Transverse colon (tissue), 4 donors: Measurements from ENCODE around the gene ZFAND2A. TPM values are rescaled to one million over a fixed set of nuclear protein-coding genes. Genes with fewer than 3 reads are reported as not detected.
"Not testable (repeated sequence)": the region's sequence is repeated elsewhere in the genome, so short reads cannot be mapped to it uniquely, and the experiment has no call there.

Experiments
- DNase-seq: peaks from one replicate; pipeline ENCODE4 v3.0.0-alpha.2; 2019
- H3K27ac ChIP-seq, 4 donors: fragments of 200-600 bp; sonication (generic); 2 replicates each; pipeline ENCODE4 v1.5.1; 2016 to 2018; ENCODE audit warnings: inconsistent platforms in 4 of 4
- H3K27me3 ChIP-seq: fragments of 200-600 bp; sonication (generic); 2 replicates; pipeline ENCODE4 v1.5.1; 2017; ENCODE audit warnings: inconsistent platforms
- H3K36me3 ChIP-seq, 4 donors: fragments of 200-600 bp; sonication (generic); 2 replicates each; pipeline ENCODE4 v1.5.1; 2017 to 2019; ENCODE audit warnings: inconsistent platforms in 4 of 4
- H3K4me1 ChIP-seq, 4 donors: fragments of 200-600 bp; sonication (generic); 2 replicates each; pipeline ENCODE4 v1.5.1; 2017 to 2020; ENCODE audit warnings: inconsistent platforms in 4 of 4
- H3K4me3 ChIP-seq, 4 donors: fragments of 200-600 bp; sonication (generic); 1 replicate in 1 of 4; 2 replicates in 3 of 4; pipeline versions ENCODE4 v1.5.1 to v1.6.1; 2017 to 2019; ENCODE audit warnings: inconsistent platforms in 4 of 4
- H3K9me3 ChIP-seq, 2 donors: fragments of 200-600 bp; sonication (generic); 2 replicates each; pipeline ENCODE4 v1.5.1; 2017 to 2019; ENCODE audit warnings: inconsistent platforms in 2 of 2
- CTCF ChIP-seq, 5 experiments: fragments of 200-600 bp in 3 of 5; fragments of 450-650 bp in 2 of 5; sonication (generic) in 3 of 5; IDR thresholded peaks; 1 replicate in 2 of 5; 2 replicates in 3 of 5; pipeline ENCODE4 v1.5.1; 2016 to 2017; ENCODE audit warnings: antibody characterized with exemption in 5 of 5, inconsistent platforms in 3 of 5, mild to moderate bottlenecking in 2 of 5, moderate library complexity in 1 of 5
- EP300 ChIP-seq: sonication (generic); formaldehyde crosslinking; IDR thresholded peaks from one replicate; pipeline ENCODE4 v1.6.1; 2017; ENCODE audit warnings: antibody characterized with exemption, low read depth
- POLR2A ChIP-seq: fragments of 450-650 bp; IDR thresholded peaks from one replicate; pipeline ENCODE4 v1.6.1; 2016; ENCODE audit warnings: antibody characterized with exemption, mild to moderate bottlenecking, moderate library complexity
- POLR2AphosphoS5 ChIP-seq, 3 donors: sonication (generic); formaldehyde crosslinking; IDR thresholded peaks; one replicate each; pipeline ENCODE4 v1.6.1; 2016; ENCODE audit warnings: antibody characterized with exemption in 3 of 3
- WGBS, 2 donors: methylation state at CpG; one replicate each; pipeline ENCODE4 v1.1.5; 2018; ENCODE audit warnings: low coverage in 1 of 2; 5-methylcytosine and 5-hydroxymethylcytosine counted together
- in situ Hi-C, 4 donors: fragments of 200-750 bp; cut with MboI; loops; one replicate each; pipeline versions ENCODE4 v1.15.0 to v1.15.1; 2017; ENCODE audit warnings: low sequenced_read_pairs in 3 of 4, low pct_ligation_motif_present in 1 of 4, low pct_unique_long_range_greater_than_20kb in 1 of 4
- intact Hi-C: fragments of 100-400 bp; cut with DNase I; formaldehyde crosslinking; loops from one replicate; pipeline ENCODE4 v1.15.1; 2023; ENCODE audit warnings: low total_unique reads
- total RNA-seq, 4 donors: library from RNA; depleted of rRNA; stranded (reverse); fragments of >200 nt; gene quantifications; one replicate each; pipeline ENCODE4 v1.1.0, GENCODE V29; 2016

The ZFAND2A gene
- total RNA-seq, 4 donors from 2014 or later = 33.3 to 124 (median 53.1) TPM

GRCh38 chr7:1119201-1119600, 40.8 kb downstream of the ZFAND2A start:
- no peaks in the 10 kb centered on the region for H3K27me3 ChIP-seq
- intact Hi-C loops (no loop called here), in situ Hi-C loops (no loop called here)
- no peaks in the 10 kb centered on the region for H3K9me3 ChIP-seq
- peaks cover 4 to 8% (median 5%) of the 10 kb centered on the region in 4 donors for H3K4me1 ChIP-seq
- no peak for DNase-seq
- no peak overlapping the region for H3K27ac ChIP-seq
- no peaks in the 10 kb centered on the region for H3K36me3 ChIP-seq
- WGBS, 2 donors = 87 to 100% methylated on average over 2 to 5 of the region's 5 CpGs
- no peak overlapping the region for H3K4me3 ChIP-seq
- TF ChIP-seq POLR2AphosphoS5 (IDR thresholded peaks at IDR 0.05) (no peak), POLR2A (no peak), CTCF (IDR thresholded peaks at IDR 0.05) (no peak), EP300 (no peak)

GRCh38 chr7:1117321-1117928, 42.6 kb downstream of the ZFAND2A start:
- H3K36me3 ChIP-seq = no peaks in the 10 kb centered on the region
- 96% methylated on average over 22 to 38 of the region's 38 CpGs for WGBS, 2 donors
- no peaks in the 10 kb centered on the region for H3K9me3 ChIP-seq
- in situ Hi-C loops = no loop called here
- no peak overlapping the region for H3K27ac ChIP-seq
- intact Hi-C loops = no loop called here
- no peaks in the 10 kb centered on the region for H3K27me3 ChIP-seq
- H3K4me3 ChIP-seq = no peak overlapping the region
- H3K4me1 ChIP-seq = no peaks in the 10 kb centered on the region
- DNase-seq = no peak
- no peak for TF ChIP-seq POLR2AphosphoS5 (IDR thresholded peaks at IDR 0.05)
- TF ChIP-seq EP300 = no peak

- intact Hi-C loops, in situ Hi-C loops, H3K27ac ChIP-seq, DNase-seq, H3K4me3 ChIP-seq, H3K4me1 ChIP-seq, H3K36me3 ChIP-seq, H3K27me3 ChIP-seq, H3K9me3 ChIP-seq: not testable (repeated sequence)
- WGBS, 2 donors = 93% methylated on average over 3 to 36 of the region's 49 CpGs
Observed at GRCh38 chr7:1116383-1117008, 43.5 kb downstream of the ZFAND2A start.

DNA sequence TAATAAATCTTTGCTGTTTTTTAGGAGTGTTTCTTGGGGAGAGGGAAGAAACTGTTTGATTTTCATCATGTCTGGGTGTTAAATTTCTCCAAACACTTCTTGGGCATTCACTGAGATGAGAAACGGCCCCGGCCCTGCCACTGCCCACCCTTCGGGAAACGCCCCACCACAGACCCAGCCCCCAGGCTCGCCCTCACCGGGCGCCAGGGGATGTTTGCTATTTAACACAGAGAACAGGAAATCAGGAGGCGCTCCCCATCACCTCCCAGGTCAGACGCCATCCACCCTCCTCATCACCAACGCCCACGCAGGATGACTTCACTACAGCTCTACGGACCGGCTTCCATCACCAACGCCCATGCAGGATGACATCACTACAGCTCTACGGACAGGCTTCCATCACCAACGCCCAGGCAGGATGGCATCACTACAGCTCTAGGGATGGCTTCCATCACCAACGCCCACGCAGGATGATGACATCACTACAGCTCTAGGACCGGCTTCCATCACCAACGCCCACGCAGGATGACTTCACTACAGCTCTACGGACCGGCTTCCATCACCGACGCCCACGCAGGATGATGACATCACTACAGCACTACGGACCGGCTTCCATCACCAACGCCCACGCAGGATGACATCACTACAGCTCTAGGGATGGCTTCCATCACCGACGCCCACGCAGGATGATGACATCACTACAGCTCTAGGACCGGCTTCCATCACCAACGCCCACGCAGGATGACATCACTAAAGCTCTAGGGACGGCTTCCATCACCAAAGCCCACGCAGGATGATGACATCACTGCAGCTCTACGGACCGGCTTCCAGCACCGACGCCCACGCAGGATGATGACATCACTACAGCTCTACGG, 44.6 kb downstream of the ZFAND2A start:
- H3K4me3 ChIP-seq, DNase-seq, H3K27ac ChIP-seq, H3K36me3 ChIP-seq, H3K9me3 ChIP-seq, in situ Hi-C loops, H3K27me3 ChIP-seq, H3K4me1 ChIP-seq, intact Hi-C loops: not testable (repeated sequence)
- WGBS, 2 donors = 95 to 97% methylated on average over 7 to 44 of the region's 44 CpGs

DNA sequence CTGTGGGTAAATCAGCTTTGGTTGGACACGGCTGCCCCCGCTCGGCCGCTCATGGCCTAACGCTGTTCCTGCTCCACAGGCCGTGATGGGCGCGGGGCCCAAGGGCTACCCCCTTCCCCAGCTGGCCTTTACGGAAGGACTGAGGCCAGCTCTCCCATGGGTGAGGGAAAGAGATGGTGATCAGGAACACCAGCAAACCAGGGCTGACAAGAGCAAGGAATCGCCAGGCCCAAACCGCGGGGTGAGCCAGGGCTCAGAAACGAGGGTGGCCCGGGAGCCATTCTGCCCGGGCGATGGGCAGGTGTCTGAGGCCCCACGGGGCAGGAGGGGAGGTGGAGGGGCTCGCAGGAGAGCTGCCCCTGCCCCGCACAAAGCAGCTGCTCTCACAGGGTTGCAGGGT, 45.5 kb downstream of the ZFAND2A start:
- 95% methylated on average over 19 of the region's 19 CpGs; no CpG with 5 or more reads in 1 of the 2 donors for WGBS, 2 donors
- intact Hi-C loops (no loop called here), in situ Hi-C loops (no loop called here)
- H3K27me3 ChIP-seq = no peaks in the 10 kb centered on the region
- no peaks in the 10 kb centered on the region for H3K36me3 ChIP-seq
- TF ChIP-seq EP300 (no peak), POLR2AphosphoS5 (IDR thresholded peaks at IDR 0.05) (no peak), CTCF (IDR thresholded peaks at IDR 0.05) (no peak), POLR2A (no peak)
- no peak overlapping the region for H3K27ac ChIP-seq
- H3K4me1 ChIP-seq = no peaks in the 10 kb centered on the region
- DNase-seq = no peak
- H3K9me3 ChIP-seq = no peaks in the 10 kb centered on the region
- no peak overlapping the region for H3K4me3 ChIP-seq
